ENCODE results near the gene CALN1. TPM values are rescaled to one million over a fixed set of nuclear protein-coding genes. Genes with fewer than 3 reads are reported as not detected.
"Not testable (repeated sequence)": the region's sequence is repeated elsewhere in the genome, so short reads cannot be mapped to it uniquely, and the experiment has no call there.

Gene CALN1
- total RNA-seq, 2 experiments from 2014 or later, result not detected

GRCh38 chr7:72213081-72213480, 199.1 kb downstream of the CALN1 start:
- CTCF ChIA-PET, result no interaction called here
- POLR2A ChIA-PET, result no interaction called here

GRCh38 chr7:72211175-72211574, 201.0 kb downstream of the CALN1 start:
- ChIA-PET POLR2A (no interaction called here), CTCF (no interaction called here)

GRCh38 chr7:72209006-72209405, 203.1 kb downstream of the CALN1 start:
- POLR2A ChIA-PET, CTCF ChIA-PET: not testable (repeated sequence)

GRCh38 chr7:72196176-72196575, 216.0 kb downstream of the CALN1 start:
- ChIA-PET POLR2A (no interaction called here), CTCF (no interaction called here)

GRCh38 chr7:72190919-72191318, 221.2 kb downstream of the CALN1 start:
- CTCF ChIA-PET, result no interaction called here

GRCh38 chr7:72190146-72190545, 222.0 kb downstream of the CALN1 start:
- ChIA-PET CTCF (no interaction called here), POLR2A (no interaction called here)

More at GRCh38 chr7:72190919-72191318, 221.2 kb downstream of the CALN1 start:
- POLR2A ChIA-PET, result no interaction called here

- CTCF ChIA-PET, result no interaction called here
These were observed 225.0 kb downstream of the CALN1 start for GRCh38 chr7:72187179-72187578.

GRCh38 chr7:72183835-72184234, 228.3 kb downstream of the CALN1 start:
- ChIA-PET POLR2A (no interaction called here), CTCF (no interaction called here)

More at GRCh38 chr7:72187179-72187578, 225.0 kb downstream of the CALN1 start:
- POLR2A ChIA-PET, result no interaction called here

- ChIA-PET CTCF (interaction anchor here (0.6 kb wide), 1 partner anchor 82 kb away, joined by 3 read pairs; no protein-coding TSS in a partner anchor), POLR2A (no interaction called here)
These were observed 230.1 kb downstream of the CALN1 start for GRCh38 chr7:72182036-72182435.

- ChIA-PET CTCF (no interaction called here), POLR2A (no interaction called here)
These were observed 235.3 kb downstream of the CALN1 start for GRCh38 chr7:72176875-72177274.

GRCh38 chr7:72170475-72170874, 241.7 kb downstream of the CALN1 start:
- ChIA-PET CTCF (no interaction called here), POLR2A (no interaction called here)

- ChIA-PET CTCF (no interaction called here), POLR2A (no interaction called here)
These were observed 248.9 kb downstream of the CALN1 start for GRCh38 chr7:72163271-72163670.

- ChIA-PET POLR2A (no interaction called here), CTCF (no interaction called here)
These were observed 250.6 kb downstream of the CALN1 start for GRCh38 chr7:72161534-72161933.

- ChIA-PET POLR2A (no interaction called here), CTCF (no interaction called here)
These were observed 252.2 kb downstream of the CALN1 start for GRCh38 chr7:72159911-72160310.

GRCh38 chr7:72156671-72157070, 255.5 kb downstream of the CALN1 start:
- ChIA-PET CTCF (no interaction called here), POLR2A (no interaction called here)

- ChIA-PET POLR2A (no interaction called here), CTCF (no interaction called here)
These were observed 259.0 kb downstream of the CALN1 start for GRCh38 chr7:72153132-72153512.

- CTCF ChIA-PET, result no interaction called here
- POLR2A ChIA-PET, result no interaction called here
These were observed 259.7 kb downstream of the CALN1 start for GRCh38 chr7:72152161-72153131.

GRCh38 chr7:72140566-72140965, 271.6 kb downstream of the CALN1 start:
- POLR2A ChIA-PET, result no interaction called here
- CTCF ChIA-PET, result no interaction called here

- ChIA-PET POLR2A (no interaction called here), CTCF (no interaction called here)
These were observed 285.0 kb downstream of the CALN1 start for GRCh38 chr7:72127136-72127535.

GRCh38 chr7:72123913-72124312, 288.2 kb downstream of the CALN1 start:
- POLR2A ChIA-PET, result no interaction called here

GRCh38 chr7:72118366-72118765, 293.8 kb downstream of the CALN1 start:
- ChIA-PET CTCF (no interaction called here), POLR2A (no interaction called here)

More at GRCh38 chr7:72123913-72124312, 288.2 kb downstream of the CALN1 start:
- CTCF ChIA-PET, result no interaction called here

GRCh38 chr7:72114129-72114528, 298.0 kb downstream of the CALN1 start:
- CTCF ChIA-PET, result interaction anchor here (0.6 kb wide), 1 partner anchor 330 kb away, joined by 4 read pairs; no protein-coding TSS in a partner anchor
- POLR2A ChIA-PET, result no interaction called here

All from activated CD8-positive, alpha-beta memory T cell treated with anti-CD3 and anti-CD28 coated beads for 36 hours (primary cell).